Measurements from ENCODE around the gene SLC25A31. TPM values are rescaled to one million over a fixed set of nuclear protein-coding genes. Genes with fewer than 3 reads are reported as not detected.

SLC25A31 gene
- total and polyA plus RNA-seq, 7 donors, result 0.05 TPM; not detected in 6

DNA sequence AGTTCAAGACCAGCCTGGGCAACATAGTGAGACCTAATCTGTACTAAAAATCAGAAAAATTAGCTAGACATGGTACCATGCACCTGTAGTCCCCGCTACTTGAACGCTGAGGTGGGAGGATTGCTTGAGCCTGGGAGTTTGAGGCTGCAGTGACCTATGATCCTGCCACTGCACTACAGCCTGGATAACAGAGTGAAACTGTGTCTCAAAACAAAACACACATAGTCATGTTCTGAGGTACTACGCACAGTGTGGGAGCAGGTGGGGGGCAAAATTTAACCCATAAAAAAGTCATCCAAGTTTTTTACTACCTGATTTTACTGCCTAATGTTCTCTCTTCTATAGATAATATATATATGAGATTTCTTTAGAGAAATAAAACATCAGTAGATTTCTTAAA, 80.4 kb downstream of the SLC25A31 start:
- H3K4me3 ChIP-seq, result no peak overlapping the region
- ATAC-seq, result no peak
- TF ChIP-seq, protein P1, sequence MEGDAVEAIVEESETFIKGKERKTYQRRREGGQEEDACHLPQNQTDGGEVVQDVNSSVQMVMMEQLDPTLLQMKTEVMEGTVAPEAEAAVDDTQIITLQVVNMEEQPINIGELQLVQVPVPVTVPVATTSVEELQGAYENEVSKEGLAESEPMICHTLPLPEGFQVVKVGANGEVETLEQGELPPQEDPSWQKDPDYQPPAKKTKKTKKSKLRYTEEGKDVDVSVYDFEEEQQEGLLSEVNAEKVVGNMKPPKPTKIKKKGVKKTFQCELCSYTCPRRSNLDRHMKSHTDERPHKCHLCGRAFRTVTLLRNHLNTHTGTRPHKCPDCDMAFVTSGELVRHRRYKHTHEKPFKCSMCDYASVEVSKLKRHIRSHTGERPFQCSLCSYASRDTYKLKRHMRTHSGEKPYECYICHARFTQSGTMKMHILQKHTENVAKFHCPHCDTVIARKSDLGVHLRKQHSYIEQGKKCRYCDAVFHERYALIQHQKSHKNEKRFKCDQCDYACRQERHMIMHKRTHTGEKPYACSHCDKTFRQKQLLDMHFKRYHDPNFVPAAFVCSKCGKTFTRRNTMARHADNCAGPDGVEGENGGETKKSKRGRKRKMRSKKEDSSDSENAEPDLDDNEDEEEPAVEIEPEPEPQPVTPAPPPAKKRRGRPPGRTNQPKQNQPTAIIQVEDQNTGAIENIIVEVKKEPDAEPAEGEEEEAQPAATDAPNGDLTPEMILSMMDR (IDR thresholded peaks at IDR 0.05), result no peak
- no peak for DNase-seq
- intact Hi-C loops (cut with DNase I), result no loop called here
- no peak overlapping the region for H3K27ac ChIP-seq
- H3K27me3 ChIP-seq (ENCODE audit: insufficient read depth in 3 of 3, low read length in 2 of 3), result no peaks in the 10 kb centered on the region
- H3K9me3 ChIP-seq, result no peaks in the 10 kb centered on the region
- H3K4me1 ChIP-seq, result no peaks in the 10 kb centered on the region
- WGBS, 3 donors, result 92 to 94% (median 94%) methylated on average over 3 of the region's 3 CpGs
- H3K36me3 ChIP-seq (ENCODE audit: insufficient read depth in 1 of 2, low read depth in 1 of 2), result peaks cover 0 to 23% of the 10 kb centered on the region in 2 donors

DNA sequence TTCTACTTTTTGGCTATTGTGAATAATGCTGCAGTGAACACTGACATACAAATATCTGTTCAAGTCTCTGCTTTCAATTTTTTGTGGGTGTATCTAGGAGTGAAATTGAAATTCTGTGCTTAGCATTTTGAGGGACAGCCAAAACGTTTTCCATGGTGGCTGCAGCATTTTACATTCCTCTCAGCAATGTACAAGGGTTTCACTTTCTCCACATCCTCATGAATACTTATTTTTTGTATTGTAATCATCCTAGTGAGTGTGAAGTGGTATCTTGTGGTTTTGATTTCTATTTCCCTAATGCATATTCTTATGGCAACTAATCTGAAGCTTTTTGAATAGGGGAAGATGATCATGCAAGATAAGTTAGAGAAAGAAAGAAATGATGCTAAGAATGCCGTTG, 92.2 kb downstream of the SLC25A31 start:
- peaks cover 0 to 26% of the 10 kb centered on the region in 2 donors for H3K36me3 ChIP-seq (ENCODE audit: insufficient read depth in 1 of 2, low read depth in 1 of 2)
- no peak for ATAC-seq

More for the DNA sequence above, 92.2 kb downstream of the SLC25A31 start:
- DNase-seq, result no peak
- intact Hi-C loops (cut with DNase I), result no loop called here
- H3K27ac ChIP-seq, result no peak overlapping the region
- TF ChIP-seq, protein P1 (IDR thresholded peaks at IDR 0.05), result no peak
- no peaks in the 10 kb centered on the region for H3K9me3 ChIP-seq
- H3K4me1 ChIP-seq, result no peaks in the 10 kb centered on the region
- H3K27me3 ChIP-seq (ENCODE audit: insufficient read depth in 3 of 3, low read length in 2 of 3), result no peaks in the 10 kb centered on the region
- WGBS, 3 donors, result 48 to 54% (median 53%) methylated on average over 2 of the region's 2 CpGs
- no peak overlapping the region for H3K4me3 ChIP-seq

Other genes starting within 250 kb of the SLC25A31 start
- gene INTU, start 97.4 kb upstream of the SLC25A31 start, total RNA-seq, result 1 to 10 TPM; 2.0 to 4.5 (median 2.3) TPM
- 1 to 10 TPM; 1.3 to 2.0 (median 1.5) TPM for gene INTU, start 97.4 kb upstream of the SLC25A31 start, polyA plus RNA-seq
- gene HSPA4L, start 51.9 kb downstream of the SLC25A31 start, total RNA-seq, result 1 to 10 TPM; 1.6 to 8.2 (median 5.0) TPM
- gene HSPA4L, start 51.9 kb downstream of the SLC25A31 start, polyA plus RNA-seq, result 1 to 10 TPM in 1 of 3 donors, under 1 TPM in 2; 0.36 to 4.1 (median 0.86) TPM
- gene PLK4, start 150.5 kb downstream of the SLC25A31 start, total RNA-seq, result under 1 TPM in 3 of 4 donors, not detected in 1; 0.36 to 0.67 (median 0.42) TPM
- gene PLK4, start 150.5 kb downstream of the SLC25A31 start, polyA plus RNA-seq, result under 1 TPM; 0.14 to 0.65 (median 0.48) TPM
- gene MFSD8, start 234.8 kb downstream of the SLC25A31 start, total RNA-seq, result 10 to 100 TPM in 1 of 4 donors, 1 to 10 TPM in 3; 6.0 to 10.9 (median 7.4) TPM
- 1 to 10 TPM; 3.7 to 6.5 (median 4.4) TPM for gene MFSD8, start 234.8 kb downstream of the SLC25A31 start, polyA plus RNA-seq
- 10 to 100 TPM in 3 of 4 donors, 1 to 10 TPM in 1; 7.4 to 21.4 (median 15.0) TPM for gene ABHD18, start 235.0 kb downstream of the SLC25A31 start, total RNA-seq
- gene ABHD18, start 235.0 kb downstream of the SLC25A31 start, polyA plus RNA-seq, result 1 to 10 TPM; 4.5 to 8.8 (median 8.3) TPM

Data from psoas muscle (tissue), 8 donors.